Tibial artery (tissue), 4 donors: ENCODE results near the gene DCAF8L2.

ENCODE experiments used
- DNase-seq, 2 donors: peaks; one replicate each; pipeline ENCODE4 v3.0.0-alpha.2; 2019
- H3K27ac ChIP-seq, 2 donors: fragments of 200-600 bp; sonication (generic) in 1 of 2; 1 replicate in 1 of 2; 2 replicates in 1 of 2; pipeline ENCODE4 v1.5.1; 2018 to 2019; ENCODE audit warnings: mild to moderate bottlenecking in 1 of 2
- H3K27me3 ChIP-seq, 2 donors: fragments of 200-600 bp; sonication (generic) in 1 of 2; one replicate each; pipeline versions ENCODE4 v1.5.1 to v1.6.0; 2016 to 2019
- H3K36me3 ChIP-seq, 3 donors: fragments of 200-600 bp; sonication (generic) in 2 of 3; one replicate each; pipeline ENCODE4 v1.5.1; 2016 to 2019; ENCODE audit warnings: mild to moderate bottlenecking in 2 of 3
- H3K4me1 ChIP-seq, 4 donors: fragments of 200-600 bp; sonication (generic) in 2 of 4; 1 replicate in 3 of 4; 2 replicates in 1 of 4; pipeline ENCODE4 v1.5.1; 2016 to 2019
- H3K4me3 ChIP-seq, 2 donors: fragments of 200-600 bp; sonication (generic) in 1 of 2; 1 replicate in 1 of 2; 2 replicates in 1 of 2; pipeline ENCODE4 v1.5.1; 2018 to 2019; ENCODE audit warnings: mild to moderate bottlenecking in 2 of 2
- H3K9me3 ChIP-seq, 3 donors: fragments of 200-600 bp; sonication (generic) in 1 of 3; one replicate each; pipeline ENCODE4 v1.5.1; 2016 to 2019
- intact Hi-C: fragments of 100-400 bp; cut with DNase I; formaldehyde crosslinking; loops from one replicate; pipeline ENCODE4 v1.15.0; 2023; ENCODE audit warnings: low total_unique reads
- TF ChIP-seq, protein P1 (sequence below), 2 experiments: fragments of 200-600 bp in 1 of 2; fragments of 450-650 bp in 1 of 2; IDR thresholded peaks; one replicate each; pipeline ENCODE4 v1.5.1; 2017 to 2019; ENCODE audit warnings: antibody characterized with exemption in 2 of 2, mild to moderate bottlenecking in 1 of 2, moderate library complexity in 1 of 2

DCAF8L2 gene

GRCh38 chrX:27571164-27571563 lies 19.0 kb upstream of the DCAF8L2 start:
- TF ChIP-seq, protein P1, sequence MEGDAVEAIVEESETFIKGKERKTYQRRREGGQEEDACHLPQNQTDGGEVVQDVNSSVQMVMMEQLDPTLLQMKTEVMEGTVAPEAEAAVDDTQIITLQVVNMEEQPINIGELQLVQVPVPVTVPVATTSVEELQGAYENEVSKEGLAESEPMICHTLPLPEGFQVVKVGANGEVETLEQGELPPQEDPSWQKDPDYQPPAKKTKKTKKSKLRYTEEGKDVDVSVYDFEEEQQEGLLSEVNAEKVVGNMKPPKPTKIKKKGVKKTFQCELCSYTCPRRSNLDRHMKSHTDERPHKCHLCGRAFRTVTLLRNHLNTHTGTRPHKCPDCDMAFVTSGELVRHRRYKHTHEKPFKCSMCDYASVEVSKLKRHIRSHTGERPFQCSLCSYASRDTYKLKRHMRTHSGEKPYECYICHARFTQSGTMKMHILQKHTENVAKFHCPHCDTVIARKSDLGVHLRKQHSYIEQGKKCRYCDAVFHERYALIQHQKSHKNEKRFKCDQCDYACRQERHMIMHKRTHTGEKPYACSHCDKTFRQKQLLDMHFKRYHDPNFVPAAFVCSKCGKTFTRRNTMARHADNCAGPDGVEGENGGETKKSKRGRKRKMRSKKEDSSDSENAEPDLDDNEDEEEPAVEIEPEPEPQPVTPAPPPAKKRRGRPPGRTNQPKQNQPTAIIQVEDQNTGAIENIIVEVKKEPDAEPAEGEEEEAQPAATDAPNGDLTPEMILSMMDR (IDR thresholded peaks at IDR 0.05): no peak
- no peak for DNase-seq
- intact Hi-C loops: no loop called here
- Histone ChIP-seq H3K4me1 (no peaks in the 10 kb centered on the region), H3K9me3 (no peaks in the 10 kb centered on the region), H3K36me3 (no peaks in the 10 kb centered on the region), H3K27me3 (no peaks in the 10 kb centered on the region), H3K4me3 (no peak overlapping the region), H3K27ac (no peak overlapping the region)

DNA sequence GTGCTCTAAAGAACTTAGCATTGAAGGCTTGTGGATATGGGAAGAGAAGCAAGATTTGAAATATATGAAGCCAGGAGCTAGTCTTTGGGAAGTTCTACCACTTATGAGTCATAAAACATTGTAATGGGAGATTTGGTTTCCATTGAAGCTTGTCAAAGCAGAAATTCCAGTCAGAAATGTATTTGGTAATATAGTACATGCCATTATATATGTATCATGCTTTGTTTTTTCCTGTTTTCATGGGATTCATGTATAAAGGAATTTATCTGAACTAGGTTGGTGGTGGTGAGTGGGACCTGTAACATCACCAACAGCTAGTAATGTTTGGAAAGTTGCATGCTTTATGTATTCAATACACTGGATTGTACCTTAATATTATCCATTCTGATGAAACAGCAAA lies 14.6 kb upstream of the DCAF8L2 start:
- H3K36me3 ChIP-seq: no peaks in the 10 kb centered on the region
- TF ChIP-seq, protein P1 (IDR thresholded peaks at IDR 0.05): no peak
- DNase-seq: no peak
- H3K27me3 ChIP-seq: no peaks in the 10 kb centered on the region
- no peak overlapping the region for H3K4me3 ChIP-seq
- no peak overlapping the region for H3K27ac ChIP-seq
- no peaks in the 10 kb centered on the region for H3K4me1 ChIP-seq
- no peaks in the 10 kb centered on the region for H3K9me3 ChIP-seq
- intact Hi-C loops: no loop called here

DNA sequence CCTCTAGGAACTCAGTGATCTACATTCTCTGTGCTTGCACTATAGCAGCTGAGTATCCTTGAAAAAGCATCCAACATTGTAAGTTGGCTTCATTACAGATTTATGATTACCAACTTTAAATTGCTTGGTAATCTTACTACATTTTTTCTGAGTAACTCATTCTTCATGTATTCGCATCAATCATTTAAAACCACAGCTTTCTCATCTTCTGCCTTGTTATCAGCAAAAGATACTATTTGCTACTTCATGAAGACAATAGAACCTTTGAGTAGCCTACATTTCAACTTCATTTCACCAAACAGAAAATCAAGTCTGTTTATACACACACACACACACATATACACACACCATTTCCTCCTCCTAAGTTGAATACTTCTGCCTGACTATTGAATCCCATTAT lies 6.2 kb upstream of the DCAF8L2 start:
- no peaks in the 10 kb centered on the region for H3K4me1 ChIP-seq
- no peaks in the 10 kb centered on the region for H3K27me3 ChIP-seq
- no peaks in the 10 kb centered on the region for H3K36me3 ChIP-seq
- H3K9me3 ChIP-seq: no peaks in the 10 kb centered on the region
- no peak overlapping the region for H3K27ac ChIP-seq
- DNase-seq: no peak
- intact Hi-C loops: no loop called here
- H3K4me3 ChIP-seq: no peak overlapping the region
- TF ChIP-seq, protein P1 (IDR thresholded peaks at IDR 0.05): no peak

GRCh38 chrX:27591938-27592337 lies 1.8 kb downstream of the DCAF8L2 start:
- DNase-seq: no peak
- H3K4me3 ChIP-seq: no peak overlapping the region
- H3K27me3 ChIP-seq: no peaks in the 10 kb centered on the region
- TF ChIP-seq, protein P1 (IDR thresholded peaks at IDR 0.05): no peak
- no peak overlapping the region for H3K27ac ChIP-seq
- H3K4me1 ChIP-seq: no peaks in the 10 kb centered on the region
- H3K36me3 ChIP-seq: no peaks in the 10 kb centered on the region
- H3K9me3 ChIP-seq: no peaks in the 10 kb centered on the region
- intact Hi-C loops: no loop called here

DNA sequence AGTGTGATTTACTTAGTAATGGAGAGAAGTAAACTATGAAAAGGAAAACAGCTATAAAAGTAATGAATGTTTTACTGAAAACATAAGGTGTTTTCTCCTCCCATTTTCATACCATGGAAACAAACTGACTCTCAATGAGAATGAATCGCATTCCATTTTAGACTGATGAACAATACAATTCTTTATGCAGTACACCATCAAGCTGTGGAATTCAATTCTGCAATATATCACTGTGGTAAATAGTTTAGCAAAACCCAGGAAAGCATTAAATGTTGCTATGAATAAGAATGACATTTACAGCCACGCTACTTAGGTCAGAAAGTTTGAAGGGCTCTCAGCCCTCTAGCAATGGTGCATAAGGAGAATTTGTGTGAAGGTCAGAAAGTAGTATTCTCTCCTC lies 7.4 kb downstream of the DCAF8L2 start:
- Histone ChIP-seq H3K36me3 (no peaks in the 10 kb centered on the region), H3K4me1 (no peaks in the 10 kb centered on the region), H3K27ac (no peak overlapping the region), H3K9me3 (no peaks in the 10 kb centered on the region), H3K4me3 (no peak overlapping the region), H3K27me3 (no peaks in the 10 kb centered on the region)
- TF ChIP-seq, protein P1 (IDR thresholded peaks at IDR 0.05): no peak
- no peak for DNase-seq
- intact Hi-C loops: no loop called here

DNA sequence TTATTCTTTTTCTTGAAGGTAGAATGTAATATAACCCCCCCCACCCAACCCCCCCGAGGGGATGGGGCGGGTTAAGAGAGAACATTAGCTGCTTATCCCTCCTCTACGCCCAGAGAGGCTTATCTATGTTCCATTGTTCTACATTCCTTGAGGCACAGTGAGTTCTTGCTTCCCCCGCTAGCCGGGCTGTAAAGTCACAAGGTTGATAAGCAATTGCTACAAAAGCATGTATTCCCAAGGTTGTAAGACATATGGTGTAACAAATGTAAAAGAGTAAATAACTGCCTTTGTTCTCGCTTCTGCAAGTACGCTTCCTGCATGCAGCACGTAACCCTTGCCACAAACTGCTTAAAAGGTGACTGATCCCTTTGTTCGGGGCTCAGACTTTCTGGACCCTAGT lies 8.2 kb downstream of the DCAF8L2 start:
- no peak overlapping the region for H3K27ac ChIP-seq
- DNase-seq: no peak
- no peaks in the 10 kb centered on the region for H3K36me3 ChIP-seq
- no peaks in the 10 kb centered on the region for H3K9me3 ChIP-seq
- no peaks in the 10 kb centered on the region for H3K4me1 ChIP-seq
- H3K4me3 ChIP-seq: no peak overlapping the region
- TF ChIP-seq, protein P1 (IDR thresholded peaks at IDR 0.05): no peak
- intact Hi-C loops: no loop called here
- H3K27me3 ChIP-seq: no peaks in the 10 kb centered on the region
